HG03460 (cell line): ENCODE measurements around the gene PLA2G4F.

ENCODE experiments used
- ATAC-seq: cut with Tn5 transposase; IDR thresholded peaks from one replicate; pipeline ENCODE4 v1.9.1; 2021; ENCODE audit not compliant: unreplicated experiment

The PLA2G4F gene

DNA sequence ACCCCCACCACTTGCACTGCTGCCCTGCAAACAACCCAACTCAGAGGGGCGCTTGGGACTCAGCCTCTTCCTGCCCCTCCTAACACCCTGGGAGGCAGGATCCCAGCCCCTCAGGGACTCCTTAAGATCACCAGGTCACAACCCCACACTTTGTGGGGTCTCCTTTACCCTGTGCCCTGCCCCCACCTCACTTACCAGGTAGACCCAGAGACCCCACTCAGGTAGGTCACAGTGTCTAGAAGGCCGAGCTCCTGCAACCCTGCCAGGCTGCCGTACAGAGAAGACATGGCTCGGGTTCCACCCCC, 9.1 kb downstream of the PLA2G4F start:
- no peak for ATAC-seq

DNA sequence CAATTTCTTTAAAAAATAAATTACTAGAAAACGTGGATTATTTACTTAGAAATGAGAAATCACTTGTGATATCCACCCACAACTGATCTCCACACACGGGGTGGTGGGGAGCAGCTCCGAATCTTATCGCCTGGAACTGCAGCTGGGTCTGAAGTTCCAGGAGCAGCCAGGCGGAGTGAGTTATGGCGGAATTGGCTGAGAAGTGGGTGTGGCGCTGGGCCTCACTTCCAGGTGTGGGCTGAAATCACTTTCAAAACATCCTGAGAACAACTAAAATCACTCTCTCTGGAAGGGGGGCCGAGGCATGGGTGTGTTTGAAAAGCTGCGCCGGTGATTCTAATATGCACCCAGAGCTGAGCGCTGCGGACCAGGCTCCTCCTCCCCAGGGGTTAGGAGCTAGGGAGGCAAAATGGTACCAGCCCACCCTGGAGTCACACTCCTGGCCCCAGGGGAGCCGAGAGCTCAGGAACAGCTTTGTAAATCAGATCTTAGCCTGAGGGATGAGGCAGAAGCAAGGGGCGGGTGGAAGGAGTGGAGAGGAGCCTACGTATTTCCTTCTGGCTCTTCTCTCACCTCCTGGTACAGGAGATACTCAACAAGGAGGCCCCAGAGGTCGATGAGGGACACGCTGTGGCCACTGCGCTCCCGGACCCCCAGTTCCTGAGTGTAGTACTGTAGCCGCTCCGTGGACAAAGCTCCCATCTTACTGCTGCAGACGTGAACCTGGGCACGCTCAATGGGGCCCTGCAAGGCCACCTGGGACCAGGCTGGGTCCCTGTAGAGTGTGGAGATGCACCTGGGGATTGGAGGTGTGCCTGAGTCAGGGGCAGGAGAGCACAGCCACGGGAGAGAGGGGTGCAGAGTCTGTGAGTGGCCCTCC, 9.6 kb downstream of the PLA2G4F start:
- ATAC-seq: no peak

DNA sequence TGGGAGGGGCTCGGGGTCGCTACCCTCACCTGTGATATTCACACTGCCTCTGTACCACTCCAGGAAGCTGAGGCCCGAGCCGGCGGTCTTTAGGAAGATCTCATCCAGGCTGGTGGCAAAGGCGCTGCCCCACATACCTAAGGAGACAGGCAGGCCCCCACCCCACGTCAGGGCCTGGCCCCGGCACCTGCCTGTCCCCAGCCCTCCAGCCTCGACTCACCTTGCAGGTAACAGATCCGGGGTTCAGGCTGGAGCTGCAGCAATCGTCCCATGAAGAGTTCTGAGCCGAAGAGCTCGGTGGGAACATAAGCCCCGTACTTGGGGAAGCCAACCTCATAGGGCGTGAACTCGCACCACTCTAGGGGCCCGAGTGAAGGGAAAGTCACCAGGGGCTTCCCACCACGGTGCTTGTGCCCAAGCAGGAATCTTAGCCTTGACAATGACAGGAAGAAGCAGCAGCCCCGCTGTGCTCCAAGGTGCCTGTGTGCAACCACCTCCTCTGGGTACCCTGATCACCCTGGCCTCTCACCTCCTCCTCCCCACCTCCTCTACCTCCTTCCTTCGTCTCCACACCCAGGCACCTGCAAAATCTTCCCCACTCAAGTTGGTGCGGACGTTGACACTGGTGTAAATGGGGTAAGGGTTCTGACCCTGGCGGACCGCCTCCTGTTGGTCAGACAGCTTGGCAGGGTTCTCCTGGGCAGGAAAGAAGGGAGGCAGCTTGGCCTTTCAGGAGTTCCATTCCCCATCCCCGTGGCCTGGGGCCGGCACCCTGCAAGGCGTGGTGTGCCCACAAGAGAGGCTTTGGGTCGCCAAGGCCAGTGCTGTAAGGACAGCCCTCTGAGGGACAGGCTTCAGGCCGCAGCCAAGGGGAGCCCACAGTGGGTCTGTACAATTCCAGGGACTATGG, 10.6 kb downstream of the PLA2G4F start:
- ATAC-seq: no peak

DNA sequence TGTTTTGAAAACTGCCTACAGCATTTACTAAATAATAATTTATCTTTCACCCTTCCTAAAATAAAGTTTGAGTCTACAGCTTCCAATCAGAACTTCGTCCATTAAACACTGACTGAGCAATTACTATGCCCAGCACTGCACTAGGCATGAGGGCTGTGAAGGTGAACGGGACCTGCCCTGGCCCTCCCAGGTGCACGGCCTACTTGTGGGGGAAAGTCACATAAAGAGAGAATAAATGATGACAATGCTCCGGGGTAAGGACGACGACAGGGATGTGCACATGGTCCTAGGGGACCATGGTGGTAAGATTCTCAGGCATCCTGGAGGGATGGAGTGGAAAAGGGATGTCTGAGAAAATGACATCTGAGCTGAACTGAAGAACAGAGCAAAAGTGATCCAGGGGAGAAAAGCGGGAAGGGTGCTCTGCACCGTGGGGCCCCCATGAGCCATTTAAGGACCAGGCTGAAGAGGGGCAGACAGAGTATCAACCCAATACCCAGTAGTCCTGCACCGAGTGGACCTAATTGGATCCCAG, 11.5 kb downstream of the PLA2G4F start:
- no peak for ATAC-seq

DNA sequence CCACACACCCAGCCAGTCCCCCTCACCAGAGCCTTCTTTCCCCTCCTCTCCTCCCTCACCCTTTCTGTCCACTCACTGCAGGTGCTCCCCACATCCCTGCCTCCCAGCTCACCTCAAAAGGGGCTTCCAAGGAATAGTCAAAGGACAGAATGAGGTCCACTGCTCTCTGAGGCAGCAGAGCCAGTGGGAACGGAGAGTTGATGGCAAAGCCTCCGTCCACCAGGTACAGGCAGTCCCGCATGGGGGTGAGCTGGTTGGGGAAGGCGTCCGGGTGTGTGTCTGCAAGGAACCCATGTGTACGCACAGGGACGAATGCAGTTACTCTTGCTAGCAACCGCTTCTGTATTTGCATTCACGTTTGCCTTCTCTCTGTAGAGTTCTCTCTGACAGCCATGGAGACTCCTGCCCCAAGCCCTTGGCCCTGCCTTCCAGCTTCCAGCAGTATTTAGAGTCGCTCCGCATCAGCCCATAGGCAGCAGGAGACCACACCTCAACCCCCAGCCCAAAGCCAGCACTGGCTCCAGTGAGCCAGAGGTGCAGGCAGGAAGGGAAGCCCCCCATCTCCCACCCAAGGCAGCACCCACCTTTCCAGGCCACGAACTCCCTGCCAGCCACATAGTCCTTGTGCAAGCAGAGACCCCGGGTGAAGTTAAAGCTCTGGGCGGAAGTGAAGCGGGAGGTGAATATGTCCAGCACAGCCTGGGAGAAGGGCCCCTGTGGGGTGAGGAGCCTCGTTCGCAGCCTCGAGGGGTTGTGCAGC, 12.4 kb downstream of the PLA2G4F start:
- ATAC-seq: no peak

DNA sequence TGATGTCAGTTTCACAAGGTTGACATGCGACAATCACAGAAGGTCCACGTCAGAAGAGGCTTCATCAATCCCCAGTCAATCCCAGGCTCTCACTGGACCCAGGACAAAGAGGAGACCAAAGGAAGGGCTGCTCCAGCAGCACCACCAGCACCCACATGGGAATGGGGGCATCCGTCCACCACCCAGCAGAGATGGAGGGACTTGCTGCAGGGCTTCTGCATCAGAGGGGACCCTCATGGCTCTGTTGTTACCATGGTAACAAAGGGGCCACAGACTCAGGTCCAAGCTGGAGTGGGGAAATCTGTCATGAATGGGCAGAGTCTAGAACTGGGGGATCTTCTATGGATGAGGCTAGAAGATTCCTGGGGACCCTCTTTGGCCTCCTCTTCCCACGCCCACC, 13.1 kb downstream of the PLA2G4F start:
- no peak for ATAC-seq

DNA sequence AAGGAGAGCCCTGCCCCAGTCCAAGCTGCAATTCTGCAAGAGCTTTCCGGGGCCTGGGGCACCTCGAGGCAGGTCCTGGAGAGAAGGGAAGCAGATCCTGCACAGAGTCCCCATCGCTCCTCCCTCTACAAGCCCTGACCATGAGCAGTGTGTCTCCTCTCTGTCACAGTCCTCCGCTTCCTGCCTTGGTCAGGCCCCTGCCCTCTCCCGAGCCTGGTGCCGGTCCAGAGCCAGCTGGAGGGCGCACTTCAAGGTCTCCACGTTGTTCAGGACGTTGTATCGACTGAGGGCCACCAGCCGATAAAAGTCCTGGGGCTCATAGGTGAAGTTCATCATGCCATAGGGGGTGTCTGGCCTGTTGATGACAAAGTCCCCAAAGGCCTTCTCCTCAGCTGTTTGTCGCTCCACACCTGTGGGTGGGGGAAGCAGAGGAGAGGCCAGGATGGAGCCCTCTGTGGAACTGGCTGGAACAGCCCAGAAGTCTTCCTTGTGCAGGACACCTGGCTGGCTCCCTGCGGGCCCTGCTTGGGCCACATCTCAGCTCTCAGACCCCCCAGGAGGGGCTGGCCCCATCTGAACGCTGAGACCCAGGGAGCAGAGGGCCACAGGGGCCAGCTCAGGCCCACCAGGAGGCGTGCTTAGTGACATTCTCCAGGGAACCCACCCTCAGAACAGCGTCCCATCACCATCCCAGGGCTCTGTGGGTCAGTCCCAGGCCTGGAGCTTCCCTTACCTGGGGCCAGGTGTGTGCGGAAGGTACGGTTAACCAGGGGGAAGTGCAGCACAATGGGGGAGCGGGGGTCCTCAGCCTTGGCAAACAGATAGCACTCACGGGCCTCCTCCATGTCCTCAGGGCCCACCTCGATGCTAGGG, 14.4 kb downstream of the PLA2G4F start:
- ATAC-seq: no peak

DNA sequence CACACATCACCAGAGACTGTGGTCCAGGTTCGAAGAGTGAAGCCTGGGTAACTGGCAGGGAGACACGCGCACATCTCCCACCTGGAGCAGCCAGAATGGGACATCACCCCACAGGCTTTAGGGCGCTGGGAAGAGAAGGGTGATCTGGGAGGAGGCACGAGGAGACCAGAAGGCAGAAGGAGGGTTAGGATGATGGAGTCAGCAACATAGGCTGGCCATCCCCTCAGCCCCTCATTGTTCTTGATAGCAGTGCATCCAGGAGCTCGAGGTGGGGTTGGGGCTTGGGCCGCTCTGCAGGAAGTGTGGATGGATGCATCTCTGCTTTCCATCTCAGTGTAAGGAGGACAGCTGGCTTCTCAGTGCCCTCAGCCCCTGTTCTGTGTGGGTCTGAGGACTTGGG, 15.2 kb downstream of the PLA2G4F start:
- no peak for ATAC-seq

DNA sequence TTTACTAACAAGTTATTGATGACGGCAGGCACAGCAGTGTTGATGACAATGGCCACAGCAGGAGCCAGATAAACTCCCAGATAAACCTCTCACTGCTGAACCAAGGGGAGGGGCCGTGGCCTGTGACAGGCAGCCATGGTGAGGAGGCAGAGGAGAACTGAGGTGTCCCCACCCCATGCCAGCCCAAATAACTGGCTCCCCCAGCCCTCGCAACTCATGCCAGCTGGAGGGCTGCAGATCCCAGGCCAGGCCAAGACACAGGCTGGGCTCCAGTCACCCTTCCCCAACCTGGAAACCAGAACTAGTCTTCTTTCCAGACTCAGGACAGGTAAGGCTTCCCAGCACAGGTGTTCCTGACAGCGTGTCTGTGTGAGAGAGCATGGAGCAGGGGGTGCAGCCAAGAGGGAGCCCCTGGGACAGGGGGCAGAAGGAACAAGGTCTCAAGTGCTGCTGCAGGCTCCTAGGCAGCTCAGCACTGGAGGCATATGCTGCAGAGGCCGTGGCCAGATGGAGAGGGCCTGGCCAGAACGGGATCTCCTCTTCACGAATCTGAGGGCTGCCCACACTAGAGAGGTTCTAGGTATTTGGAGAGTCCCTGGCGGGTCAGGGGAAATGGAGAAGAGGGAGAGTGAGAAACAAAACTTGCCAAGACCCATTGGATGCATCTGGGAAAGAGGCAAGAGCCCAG, 15.9 kb downstream of the PLA2G4F start:
- ATAC-seq: no peak

DNA sequence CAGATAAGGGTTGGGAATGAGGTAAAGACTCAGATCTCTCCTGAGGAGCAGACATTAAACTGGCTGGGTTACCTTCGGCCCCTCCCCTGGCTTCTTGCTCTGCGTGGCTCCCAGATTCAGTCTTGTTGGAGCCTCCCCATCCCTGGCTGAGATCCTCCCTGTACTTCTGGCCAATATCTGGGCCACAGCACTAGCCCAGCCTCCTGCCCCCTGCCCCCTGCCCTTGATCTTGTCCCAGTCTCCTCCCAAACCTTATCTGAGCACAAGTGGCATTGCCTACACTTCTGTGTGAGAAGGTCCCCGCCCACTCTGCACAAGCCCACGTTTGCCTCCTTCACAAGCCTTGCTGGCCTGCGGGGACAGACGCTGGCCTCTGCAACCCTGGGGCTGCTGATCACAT, 16.8 kb downstream of the PLA2G4F start:
- ATAC-seq: no peak

DNA sequence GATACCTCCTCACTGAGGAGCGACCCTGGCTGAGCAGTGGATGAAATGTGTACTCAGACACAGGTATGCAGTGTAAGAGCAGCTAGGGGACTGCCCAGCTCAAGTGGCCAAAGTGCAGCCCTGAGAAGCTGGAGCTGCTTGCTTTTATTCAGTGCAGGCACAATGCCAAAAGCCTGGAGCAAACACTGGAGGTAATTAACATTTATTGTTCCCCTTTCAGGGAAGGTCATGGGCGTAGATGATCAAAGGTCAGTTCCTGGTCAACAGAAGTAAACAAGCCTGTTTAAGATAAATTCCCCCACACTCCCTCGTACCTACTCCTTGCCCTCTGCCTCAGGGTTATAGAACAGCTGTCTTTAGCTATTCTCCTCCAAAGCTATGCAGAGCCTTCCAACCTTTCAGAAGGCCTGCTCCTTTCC, 17.5 kb downstream of the PLA2G4F start:
- ATAC-seq: no peak

DNA sequence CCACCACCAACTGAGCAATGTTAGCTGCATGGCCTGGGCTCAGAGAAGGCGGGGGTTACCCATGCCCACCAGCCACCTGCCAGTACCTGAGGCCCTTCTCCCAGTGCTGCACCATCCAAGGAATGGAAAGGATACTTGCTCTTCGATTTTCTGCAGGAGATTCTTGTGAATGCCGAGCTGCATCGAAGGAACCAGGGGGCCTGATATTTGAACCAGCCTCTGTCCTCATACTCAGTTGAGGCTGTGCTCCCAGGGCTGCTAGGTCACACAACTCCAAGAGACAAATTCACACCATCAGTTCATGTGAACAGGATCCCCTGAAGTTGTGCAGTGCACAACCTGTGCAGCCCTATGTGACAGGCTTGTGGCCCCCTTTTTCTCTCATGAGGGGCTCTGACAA, 18.0 kb downstream of the PLA2G4F start:
- ATAC-seq: no peak

DNA sequence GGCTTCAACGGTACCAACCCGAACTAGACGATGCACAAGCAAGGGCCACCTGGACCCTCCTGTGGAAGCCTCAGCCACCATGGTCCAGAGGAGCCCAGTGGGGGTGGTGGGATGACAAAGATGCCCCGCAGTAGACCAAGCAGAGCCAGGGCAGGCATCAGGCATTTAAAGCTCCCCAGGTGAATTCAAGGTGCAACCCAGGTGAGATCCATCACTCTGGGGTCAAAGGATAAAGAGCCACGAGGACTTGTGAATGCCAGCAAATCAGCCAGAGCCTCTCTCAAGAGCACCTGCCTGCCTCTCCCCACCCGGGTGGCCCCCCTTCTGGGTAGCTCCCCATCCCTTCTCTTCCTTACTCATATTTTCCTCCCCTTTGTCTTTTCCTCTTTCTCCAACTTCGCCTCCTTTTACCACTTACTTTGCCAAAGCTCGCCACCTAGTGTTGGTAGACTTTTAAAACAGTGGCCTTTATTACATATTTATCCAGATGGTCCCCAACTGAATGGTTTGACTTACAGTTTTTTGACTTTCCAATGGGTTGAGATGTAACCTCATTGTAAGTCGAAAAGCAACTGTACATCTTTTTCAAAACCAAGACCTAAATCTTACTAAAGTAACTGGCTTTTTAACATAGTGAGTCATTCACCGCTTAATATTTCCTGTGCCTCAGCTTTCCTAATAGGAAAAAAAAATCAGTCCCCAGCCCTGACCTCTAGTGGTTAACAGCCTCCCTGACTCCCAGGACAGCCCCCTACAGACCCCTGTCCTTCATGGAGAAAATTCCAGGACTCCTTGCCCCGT, 18.8 kb downstream of the PLA2G4F start:
- ATAC-seq: no peak

DNA sequence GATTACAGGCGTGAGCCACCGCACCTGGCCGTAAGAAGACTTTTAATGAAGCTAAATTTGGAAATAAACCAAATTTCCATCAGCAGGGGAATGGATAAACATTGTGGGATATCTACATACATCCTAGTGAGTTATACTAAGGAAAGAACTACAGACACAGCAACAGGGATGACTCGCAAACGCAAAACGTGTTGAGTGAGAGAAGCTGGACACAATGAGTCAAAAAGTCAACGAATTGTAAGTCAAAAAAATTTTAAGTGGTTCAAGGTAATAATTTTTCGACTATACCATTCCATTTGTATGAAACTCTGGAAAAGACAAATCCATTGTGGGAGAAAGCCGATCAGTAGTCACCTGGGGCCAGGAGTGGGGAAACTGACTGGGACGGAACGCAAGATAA, 19.9 kb downstream of the PLA2G4F start:
- ATAC-seq: no peak

DNA sequence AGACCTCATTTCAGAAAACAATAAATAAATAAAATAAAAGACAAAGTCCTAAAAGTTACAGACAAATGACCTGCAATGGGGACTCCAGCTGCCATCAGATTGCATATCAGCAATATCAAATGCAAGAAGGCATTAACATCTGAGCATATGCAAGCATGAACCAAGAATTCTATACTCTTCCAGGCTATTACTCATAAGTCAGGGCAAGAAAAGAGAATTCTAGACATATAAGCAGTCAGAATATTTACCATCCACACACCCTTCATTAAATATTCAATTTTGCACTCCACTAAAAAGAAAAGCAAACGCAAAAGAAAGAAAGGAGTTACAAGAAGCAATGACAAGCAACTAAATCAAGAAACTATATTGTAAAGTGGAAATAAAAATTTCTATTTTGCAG, 21.1 kb downstream of the PLA2G4F start:
- no peak for ATAC-seq

DNA sequence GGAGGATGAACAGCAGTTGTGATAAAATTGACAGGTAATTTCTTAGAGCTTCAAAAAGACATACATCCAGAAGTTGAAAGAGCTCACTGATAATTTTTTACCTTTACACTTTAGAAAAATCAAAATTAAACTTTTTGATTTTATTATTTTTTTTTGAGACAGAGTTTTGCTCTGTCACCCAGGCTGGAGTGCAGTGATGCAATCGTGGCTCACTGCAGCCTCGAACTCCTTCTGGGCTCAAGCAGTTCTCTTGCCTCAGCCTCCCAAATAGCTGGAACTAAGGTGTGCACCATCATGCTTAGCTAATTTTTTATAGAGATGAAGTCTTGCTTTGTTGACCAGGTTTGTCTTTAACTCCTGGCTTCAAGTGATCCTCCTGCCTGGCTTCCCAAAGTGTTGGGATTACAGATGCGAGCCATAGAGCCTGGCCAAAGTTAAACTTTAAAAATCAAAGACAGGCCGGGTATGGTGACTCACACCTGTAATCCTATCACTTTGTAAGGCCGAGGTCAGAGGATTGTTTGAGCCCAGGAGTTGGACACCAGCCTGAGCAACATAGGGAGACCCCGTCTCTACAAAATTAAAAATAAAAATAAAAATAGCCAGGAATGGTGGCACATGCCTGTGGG, 21.7 kb downstream of the PLA2G4F start:
- ATAC-seq: no peak

DNA sequence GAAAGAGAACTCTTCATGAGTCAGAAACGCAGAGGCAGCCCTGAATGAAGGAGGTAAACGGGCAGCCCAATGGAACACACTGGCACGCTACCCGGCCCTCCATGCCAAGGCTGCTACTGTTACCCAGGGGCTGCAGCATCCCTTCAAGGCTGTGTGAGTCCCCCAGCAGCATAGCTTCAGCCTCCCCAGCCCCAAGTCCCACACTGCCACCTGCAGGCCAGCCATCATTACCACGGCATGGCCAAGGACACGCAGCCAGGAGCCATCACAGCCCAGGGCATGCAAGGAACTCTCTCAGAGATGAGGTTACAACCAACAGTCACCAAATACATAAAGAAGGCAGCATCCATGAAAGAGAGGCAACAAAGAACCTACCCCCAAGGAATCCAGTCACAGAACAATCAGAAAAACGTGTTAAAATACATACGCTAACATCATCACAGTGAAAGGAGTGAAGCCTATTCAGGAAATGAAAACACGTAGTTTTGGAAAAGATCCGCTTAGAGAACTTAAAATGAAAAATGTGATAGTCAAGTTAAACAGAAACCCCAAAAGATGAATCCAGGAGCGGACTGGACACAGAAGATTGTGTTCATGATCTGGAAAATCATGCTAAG, 22.4 kb downstream of the PLA2G4F start:
- ATAC-seq: no peak

DNA sequence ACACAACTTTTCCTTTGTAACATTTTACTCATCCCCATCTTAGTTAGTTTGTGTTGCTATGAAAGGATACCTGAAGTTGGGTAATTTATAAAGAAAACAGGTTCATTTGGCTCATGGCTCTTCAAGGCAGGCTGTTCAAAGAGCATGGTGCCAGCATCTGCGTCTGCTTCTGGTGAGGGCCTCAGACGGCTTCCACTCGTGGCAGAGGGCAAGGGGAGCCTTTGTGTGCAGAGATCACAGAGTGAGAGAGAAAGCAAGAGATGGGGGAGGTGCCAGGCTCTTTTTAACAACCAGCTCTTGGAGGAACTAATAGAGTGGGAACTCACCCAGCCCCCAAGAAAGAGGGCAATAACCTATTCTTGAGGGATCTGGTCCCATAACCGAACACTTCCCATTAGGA, 23.1 kb downstream of the PLA2G4F start:
- no peak for ATAC-seq
